ENCODE results near the gene MIEN1.

MIEN1 gene

GRCh38 chr17:39737760-39738567 lies 7.6 kb upstream of the MIEN1 start, which contains the start of gene GRB7:
Gene GRB7, plus strand, starts transcription at chr17:39737938. Its CDS starts 4,364 bp downstream, at chr17:39742302.
- DNase-seq (ENCODE audit: low read depth, low spot score) = no peak
- Histone ChIP-seq H3K4me1 (ENCODE audit: insufficient read depth, insufficient read length) (peaks cover 20% of the 10 kb centered on the region), H3K4me3 (ENCODE audit: insufficient read length, low read depth) (peak within 1 kb of the TSS; percentile 53), H3K27me3 (ENCODE audit: insufficient read depth, insufficient read length) (peaks cover 16% of the 10 kb centered on the region), H3K9ac (ENCODE audit: insufficient read length, low read depth) (peak within 1 kb of the TSS; percentile 68), H3K9me3 (ENCODE audit: insufficient read depth, low read length) (no peaks in the 10 kb centered on the region), H3K36me3 (ENCODE audit: insufficient read depth, insufficient read length, low read length) (no peaks in the 10 kb centered on the region)
- TF ChIP-seq SUZ12 (IDR thresholded peaks at IDR 0.05; ENCODE audit: extremely low read depth, insufficient read depth, insufficient read length) = no peak
- no peak for TF ChIP-seq ZNF274 (IDR thresholded peaks at IDR 0.05; ENCODE audit: low read depth, low read length)
- TF ChIP-seq YY1 (IDR thresholded peaks at IDR 0.05; ENCODE audit: insufficient read depth, insufficient read length) = no peak

- Histone ChIP-seq H3K9me3 (ENCODE audit: insufficient read depth, low read length) (no peaks in the 10 kb centered on the region), H3K9ac (ENCODE audit: insufficient read length, low read depth) (no peak overlapping the region), H3K4me3 (ENCODE audit: insufficient read length, low read depth) (peak overlapping the region; percentile 53), H3K27me3 (ENCODE audit: insufficient read depth, insufficient read length) (peaks cover 16% of the 10 kb centered on the region), H3K4me1 (ENCODE audit: insufficient read depth, insufficient read length) (peaks cover 17% of the 10 kb centered on the region), H3K36me3 (ENCODE audit: insufficient read depth, insufficient read length, low read length) (no peaks in the 10 kb centered on the region)
- TF ChIP-seq ZNF274 (IDR thresholded peaks at IDR 0.05; ENCODE audit: low read depth, low read length) (no peak), SUZ12 (IDR thresholded peaks at IDR 0.05; ENCODE audit: extremely low read depth, insufficient read depth, insufficient read length) (no peak), YY1 (IDR thresholded peaks at IDR 0.05; ENCODE audit: insufficient read depth, insufficient read length) (no peak)
- no peak for DNase-seq (ENCODE audit: low read depth, low spot score)
Observed at GRCh38 chr17:39737206-39737759, 7.0 kb upstream of the MIEN1 start.

DNA sequence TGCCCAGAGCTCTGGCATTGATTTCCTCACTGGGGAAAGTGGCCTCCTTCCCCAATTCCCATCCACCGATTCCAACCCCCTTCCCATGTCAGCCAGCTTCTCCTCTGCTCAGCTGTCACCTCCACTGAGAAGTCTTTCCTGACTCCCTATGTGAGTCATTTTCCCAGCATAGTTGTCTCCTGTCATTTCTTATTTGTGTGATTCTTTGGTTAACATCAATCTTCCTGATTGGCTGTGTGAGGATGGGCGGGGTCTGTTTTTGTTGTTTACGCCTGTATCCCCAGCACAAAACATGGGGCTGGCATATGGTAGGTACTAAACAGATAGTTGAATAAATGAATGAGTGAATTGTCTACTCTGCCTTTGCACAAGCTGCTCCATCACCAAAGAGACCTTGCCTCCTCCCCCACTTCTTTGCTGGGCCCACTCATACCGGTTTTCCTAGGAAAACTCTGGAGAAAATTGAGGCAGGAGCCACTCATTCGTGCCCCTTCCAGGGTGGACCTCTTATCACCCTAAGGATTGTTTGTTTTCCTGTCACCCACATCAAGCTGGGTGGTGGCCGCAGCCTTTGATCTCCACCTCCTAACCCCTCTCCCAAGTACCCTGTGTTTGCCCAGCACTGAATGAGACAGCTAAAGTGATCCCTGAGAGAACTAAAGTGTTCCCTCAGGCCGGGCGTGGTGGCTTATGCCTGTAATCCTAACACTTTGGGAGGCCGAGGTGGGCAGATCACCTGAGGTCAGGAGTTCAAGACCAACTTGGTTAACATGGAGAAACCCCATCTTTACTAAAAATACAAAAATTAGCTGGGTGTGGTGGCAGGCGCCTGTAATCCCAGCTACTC lies 6.2 kb upstream of the MIEN1 start:
- Histone ChIP-seq H3K4me3 (ENCODE audit: insufficient read length, low read depth) (no peak overlapping the region), H3K36me3 (ENCODE audit: insufficient read depth, insufficient read length, low read length) (no peaks in the 10 kb centered on the region), H3K4me1 (ENCODE audit: insufficient read depth, insufficient read length) (peaks cover 13% of the 10 kb centered on the region), H3K9me3 (ENCODE audit: insufficient read depth, low read length) (no peaks in the 10 kb centered on the region), H3K27me3 (ENCODE audit: insufficient read depth, insufficient read length) (peaks cover 16% of the 10 kb centered on the region), H3K9ac (ENCODE audit: insufficient read length, low read depth) (no peak overlapping the region)
- DNase-seq (ENCODE audit: low read depth, low spot score) = no peak
- TF ChIP-seq YY1 (IDR thresholded peaks at IDR 0.05; ENCODE audit: insufficient read depth, insufficient read length) (no peak), SUZ12 (IDR thresholded peaks at IDR 0.05; ENCODE audit: extremely low read depth, insufficient read depth, insufficient read length) (no peak), ZNF274 (IDR thresholded peaks at IDR 0.05; ENCODE audit: low read depth, low read length) (no peak)

GRCh38 chr17:39735882-39736281 lies 5.5 kb upstream of the MIEN1 start:
- Histone ChIP-seq H3K4me3 (ENCODE audit: insufficient read length, low read depth) (no peak overlapping the region), H3K36me3 (ENCODE audit: insufficient read depth, insufficient read length, low read length) (no peaks in the 10 kb centered on the region), H3K4me1 (ENCODE audit: insufficient read depth, insufficient read length) (peaks cover 7% of the 10 kb centered on the region), H3K27me3 (ENCODE audit: insufficient read depth, insufficient read length) (peaks cover 16% of the 10 kb centered on the region), H3K9ac (ENCODE audit: insufficient read length, low read depth) (no peak overlapping the region), H3K9me3 (ENCODE audit: insufficient read depth, low read length) (no peaks in the 10 kb centered on the region)
- TF ChIP-seq SUZ12 (IDR thresholded peaks at IDR 0.05; ENCODE audit: extremely low read depth, insufficient read depth, insufficient read length) = no peak
- no peak for TF ChIP-seq YY1 (IDR thresholded peaks at IDR 0.05; ENCODE audit: insufficient read depth, insufficient read length)
- TF ChIP-seq ZNF274 (IDR thresholded peaks at IDR 0.05; ENCODE audit: low read depth, low read length) = no peak
- DNase-seq (ENCODE audit: low read depth, low spot score) = no peak

DNA sequence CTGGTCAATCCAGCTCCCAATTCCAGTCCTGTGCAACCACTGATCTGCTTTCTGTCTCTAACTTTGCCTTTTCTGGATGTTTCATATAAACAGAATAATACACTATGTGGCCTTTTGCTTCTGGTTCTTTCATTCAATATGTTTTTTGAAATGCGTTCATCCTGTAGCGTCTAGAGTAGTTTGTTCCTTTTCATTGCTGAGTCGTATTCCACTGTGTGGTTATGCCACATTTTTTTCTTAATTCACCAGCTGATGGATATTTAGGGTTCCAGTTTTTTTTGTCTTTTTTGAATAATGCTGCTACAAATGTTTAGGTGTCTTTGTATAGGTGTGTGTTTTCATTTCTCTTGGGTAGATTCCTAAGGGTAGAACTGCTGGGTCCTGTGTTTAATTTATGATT lies 2.3 kb upstream of the MIEN1 start:
- no peak for TF ChIP-seq SUZ12 (IDR thresholded peaks at IDR 0.05; ENCODE audit: extremely low read depth, insufficient read depth, insufficient read length)
- no peak for TF ChIP-seq ZNF274 (IDR thresholded peaks at IDR 0.05; ENCODE audit: low read depth, low read length)
- no peak for TF ChIP-seq YY1 (IDR thresholded peaks at IDR 0.05; ENCODE audit: insufficient read depth, insufficient read length)
- peaks cover 20% of the 10 kb centered on the region for H3K36me3 ChIP-seq (ENCODE audit: insufficient read depth, insufficient read length, low read length)
- no peaks in the 10 kb centered on the region for H3K9me3 ChIP-seq (ENCODE audit: insufficient read depth, low read length)
- DNase-seq (ENCODE audit: low read depth, low spot score) = no peak
- H3K27me3 ChIP-seq (ENCODE audit: insufficient read depth, insufficient read length) = peaks cover 3% of the 10 kb centered on the region
- H3K9ac ChIP-seq (ENCODE audit: insufficient read length, low read depth) = no peak overlapping the region
- peaks cover 3% of the 10 kb centered on the region for H3K4me1 ChIP-seq (ENCODE audit: insufficient read depth, insufficient read length)
- no peak overlapping the region for H3K4me3 ChIP-seq (ENCODE audit: insufficient read length, low read depth)

DNA sequence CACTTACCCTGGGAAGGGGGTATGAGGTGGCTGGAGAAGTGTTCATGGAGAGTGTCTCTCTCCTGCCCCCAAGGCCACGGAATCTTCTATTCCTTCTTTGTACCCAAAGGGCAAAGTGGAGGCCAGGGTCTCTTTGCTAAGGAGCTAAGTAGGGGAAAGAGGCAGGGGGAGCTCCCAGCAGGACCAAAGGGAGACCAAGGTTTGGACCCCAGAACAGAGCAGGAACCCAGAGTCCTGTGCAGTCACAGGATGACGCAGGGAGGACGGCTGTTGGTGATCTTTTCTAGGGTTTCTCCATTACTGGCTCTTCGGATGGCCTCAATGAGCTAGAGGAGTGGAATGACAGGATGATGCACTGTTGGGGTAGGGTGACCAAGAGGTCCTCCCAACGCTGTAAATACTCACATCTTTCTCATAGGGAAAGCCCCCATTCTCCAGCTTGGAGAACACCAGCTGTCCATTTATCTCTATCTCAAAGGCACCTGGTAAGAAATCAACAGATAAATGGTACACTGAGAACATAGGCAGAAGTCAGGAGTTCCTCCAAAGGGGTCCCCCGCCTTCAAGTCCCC lies 966 bp downstream of the MIEN1 start:
- no peaks in the 10 kb centered on the region for H3K27me3 ChIP-seq (ENCODE audit: insufficient read depth, insufficient read length)

More for the DNA sequence above, 966 bp downstream of the MIEN1 start:
- Histone ChIP-seq H3K9me3 (ENCODE audit: insufficient read depth, low read length) (no peaks in the 10 kb centered on the region), H3K9ac (ENCODE audit: insufficient read length, low read depth) (peak overlapping the region; percentile 57), H3K4me1 (ENCODE audit: insufficient read depth, insufficient read length) (no peaks in the 10 kb centered on the region), H3K36me3 (ENCODE audit: insufficient read depth, insufficient read length, low read length) (peaks cover 52% of the 10 kb centered on the region), H3K4me3 (ENCODE audit: insufficient read length, low read depth) (peak overlapping the region; percentile 64)
- TF ChIP-seq SUZ12 (IDR thresholded peaks at IDR 0.05; ENCODE audit: extremely low read depth, insufficient read depth, insufficient read length) (no peak), YY1 (IDR thresholded peaks at IDR 0.05; ENCODE audit: insufficient read depth, insufficient read length) (no peak), ZNF274 (IDR thresholded peaks at IDR 0.05; ENCODE audit: low read depth, low read length) (no peak)
- no peak for DNase-seq (ENCODE audit: low read depth, low spot score)
